ENCODE measurements around the gene NBPF11. TPM values are rescaled to one million over a fixed set of nuclear protein-coding genes. Genes with fewer than 3 reads are reported as not detected.
"Not testable (repeated sequence)": the region's sequence is repeated elsewhere in the genome, so short reads cannot be mapped to it uniquely, and the experiment has no call there.

The NBPF11 gene
- 8.6 TPM for total RNA-seq (2013)
- polyA plus RNA-seq (10 to 100 TPM in 1 of 3 donors, under 1 TPM in 2; 0.46 to 18.6 (median 0.54) TPM), polyA minus RNA-seq (4.0 and 5.1 TPM in 2 replicates), total RNA-seq (5.2 to 27.5 (median 13.6) reads per million in 11 experiments)

GRCh38 chr1:148151911-148152656 is at the start of gene NBPF11:
Gene NBPF11 (minus strand): TSS chr1:148152281. CDS start chr1:148127003, 25,278 bp downstream.
- Mint-ChIP-seq H3K4me1 (peaks cover 23% of the 10 kb centered on the region), H3K4me3 (peak within 1 kb of the TSS; percentile 97 to 98), H3K27ac (peak within 1 kb of the TSS; percentile 87 to 96 (median 95)), H3K27me3 (ENCODE audit: low read depth in 3 of 3) (peaks cover 8 to 15% (median 13%) of the 10 kb centered on the region in 3 donors)
- peak within 1 kb of the TSS; percentile 67 to 69 for H3K27ac ChIP-seq (ENCODE audit: low read depth in 1 of 2, low read length in 2 of 2)
- H3K36me3 Mint-ChIP-seq; H3K36me3 ChIP-seq (replicated peaks in 1 of 2; ENCODE audit: control insufficient read depth in 1 of 2, insufficient read depth in 2 of 2, low read length in 2 of 2); intact Hi-C loops (cut with micrococcal nuclease); H3K4me1 ChIP-seq (ENCODE audit: control insufficient read depth in 1 of 2, insufficient read depth in 2 of 2, low read length in 2 of 2); H4K20me1 ChIP-seq (ENCODE audit: insufficient read depth, low read length); H3K9me3 ChIP-seq (replicated peaks in 1 of 2; ENCODE audit: control insufficient read depth in 1 of 2, insufficient read depth in 1 of 2, low read length in 2 of 2); H3K79me2 ChIP-seq (ENCODE audit: insufficient read depth, low read length); H3K27me3 ChIP-seq (ENCODE audit: control insufficient read depth in 2 of 2, insufficient read depth in 2 of 2, low read length in 2 of 2); H3K9me3 Mint-ChIP-seq: not testable (repeated sequence)
- peak within 1 kb of the TSS; percentile 55 for H3K4me2 ChIP-seq (replicated peaks; ENCODE audit: extremely low read depth, low read length, poor library complexity, severe bottlenecking)
- 0% methylated on average over 18 of the region's 45 CpGs for WGBS (ENCODE audit: insufficient coverage)
- H2AFZ ChIP-seq (ENCODE audit: insufficient read depth, low read depth, low read length, poor library complexity, severe bottlenecking): peak within 1 kb of the TSS; percentile 83
- peak within 1 kb of the TSS; percentile 74 for H3K9ac ChIP-seq (ENCODE audit: insufficient read depth, low read length, poor library complexity, severe bottlenecking)
- peak within 1 kb of the TSS; percentile 37 to 78 (median 77) for H3K4me3 ChIP-seq (replicated peaks in 1 of 3; ENCODE audit: low read depth in 2 of 3, low read length in 3 of 3)
- DNase-seq: peak; percentile 55 to 70 (median 57)

- intact Hi-C loops (cut with micrococcal nuclease); H3K27me3 ChIP-seq (ENCODE audit: control insufficient read depth in 2 of 2, insufficient read depth in 2 of 2, low read length in 2 of 2); H3K4me1 ChIP-seq (ENCODE audit: control insufficient read depth in 1 of 2, insufficient read depth in 2 of 2, low read length in 2 of 2); H3K27ac ChIP-seq (ENCODE audit: low read depth in 1 of 2, low read length in 2 of 2); H3K79me2 ChIP-seq (ENCODE audit: insufficient read depth, low read length); H3K4me2 ChIP-seq (replicated peaks; ENCODE audit: extremely low read depth, low read length, poor library complexity, severe bottlenecking); H3K36me3 ChIP-seq (replicated peaks in 1 of 2; ENCODE audit: control insufficient read depth in 1 of 2, insufficient read depth in 2 of 2, low read length in 2 of 2); H2AFZ ChIP-seq (ENCODE audit: insufficient read depth, low read depth, low read length, poor library complexity, severe bottlenecking); H3K27me3 Mint-ChIP-seq (ENCODE audit: low read depth in 3 of 3); H3K4me1 Mint-ChIP-seq; H3K36me3 Mint-ChIP-seq; H3K27ac Mint-ChIP-seq; H3K9me3 Mint-ChIP-seq; H3K9ac ChIP-seq (ENCODE audit: insufficient read depth, low read length, poor library complexity, severe bottlenecking); DNase-seq; H4K20me1 ChIP-seq (ENCODE audit: insufficient read depth, low read length); H3K4me3 Mint-ChIP-seq; H3K9me3 ChIP-seq (replicated peaks in 1 of 2; ENCODE audit: control insufficient read depth in 1 of 2, insufficient read depth in 1 of 2, low read length in 2 of 2); H3K4me3 ChIP-seq (replicated peaks in 1 of 3; ENCODE audit: low read depth in 2 of 3, low read length in 3 of 3): not testable (repeated sequence)
- WGBS (ENCODE audit: insufficient coverage): no CpG with 5 or more reads among the region's 3 CpGs
These were observed 45.3 kb upstream of the NBPF11 start for GRCh38 chr1:148197396-148197795.

GRCh38 chr1:148196949-148197348 is 44.9 kb upstream of the NBPF11 start:
- H3K9ac ChIP-seq (ENCODE audit: insufficient read depth, low read length, poor library complexity, severe bottlenecking); H3K36me3 ChIP-seq (replicated peaks in 1 of 2; ENCODE audit: control insufficient read depth in 1 of 2, insufficient read depth in 2 of 2, low read length in 2 of 2); H3K4me2 ChIP-seq (replicated peaks; ENCODE audit: extremely low read depth, low read length, poor library complexity, severe bottlenecking); H3K4me1 ChIP-seq (ENCODE audit: control insufficient read depth in 1 of 2, insufficient read depth in 2 of 2, low read length in 2 of 2); H3K36me3 Mint-ChIP-seq; H3K4me3 ChIP-seq (replicated peaks in 1 of 3; ENCODE audit: low read depth in 2 of 3, low read length in 3 of 3); H3K4me3 Mint-ChIP-seq; H3K27me3 Mint-ChIP-seq (ENCODE audit: low read depth in 3 of 3); H3K4me1 Mint-ChIP-seq; H3K9me3 ChIP-seq (replicated peaks in 1 of 2; ENCODE audit: control insufficient read depth in 1 of 2, insufficient read depth in 1 of 2, low read length in 2 of 2); H3K27ac ChIP-seq (ENCODE audit: low read depth in 1 of 2, low read length in 2 of 2); H3K79me2 ChIP-seq (ENCODE audit: insufficient read depth, low read length); H3K9me3 Mint-ChIP-seq; DNase-seq; H3K27ac Mint-ChIP-seq; H4K20me1 ChIP-seq (ENCODE audit: insufficient read depth, low read length); H3K27me3 ChIP-seq (ENCODE audit: control insufficient read depth in 2 of 2, insufficient read depth in 2 of 2, low read length in 2 of 2); H2AFZ ChIP-seq (ENCODE audit: insufficient read depth, low read depth, low read length, poor library complexity, severe bottlenecking); intact Hi-C loops (cut with micrococcal nuclease): not testable (repeated sequence)
- WGBS (ENCODE audit: insufficient coverage): no CpG with 5 or more reads among the region's 1 CpG

GRCh38 chr1:148195115-148195514 is 43.0 kb upstream of the NBPF11 start:
- DNase-seq; intact Hi-C loops (cut with micrococcal nuclease); H3K27me3 Mint-ChIP-seq (ENCODE audit: low read depth in 3 of 3); H3K4me3 Mint-ChIP-seq; H3K4me2 ChIP-seq (replicated peaks; ENCODE audit: extremely low read depth, low read length, poor library complexity, severe bottlenecking); H3K9me3 ChIP-seq (replicated peaks in 1 of 2; ENCODE audit: control insufficient read depth in 1 of 2, insufficient read depth in 1 of 2, low read length in 2 of 2); H3K9me3 Mint-ChIP-seq; H3K4me1 ChIP-seq (ENCODE audit: control insufficient read depth in 1 of 2, insufficient read depth in 2 of 2, low read length in 2 of 2); H3K36me3 Mint-ChIP-seq; H3K9ac ChIP-seq (ENCODE audit: insufficient read depth, low read length, poor library complexity, severe bottlenecking); H3K27ac Mint-ChIP-seq; H3K4me1 Mint-ChIP-seq; H4K20me1 ChIP-seq (ENCODE audit: insufficient read depth, low read length); H3K27me3 ChIP-seq (ENCODE audit: control insufficient read depth in 2 of 2, insufficient read depth in 2 of 2, low read length in 2 of 2); H3K36me3 ChIP-seq (replicated peaks in 1 of 2; ENCODE audit: control insufficient read depth in 1 of 2, insufficient read depth in 2 of 2, low read length in 2 of 2); H3K79me2 ChIP-seq (ENCODE audit: insufficient read depth, low read length); H2AFZ ChIP-seq (ENCODE audit: insufficient read depth, low read depth, low read length, poor library complexity, severe bottlenecking); H3K4me3 ChIP-seq (replicated peaks in 1 of 3; ENCODE audit: low read depth in 2 of 3, low read length in 3 of 3); H3K27ac ChIP-seq (ENCODE audit: low read depth in 1 of 2, low read length in 2 of 2): not testable (repeated sequence)
- WGBS (ENCODE audit: insufficient coverage): no CpG with 5 or more reads among the region's 2 CpGs

Data from CD14-positive monocyte (primary cell).